Measurements from ENCODE around the gene ZNF236. TPM values are rescaled to one million over a fixed set of nuclear protein-coding genes. Genes with fewer than 3 reads are reported as not detected.

The ZNF236 gene
- total RNA-seq, 1 experiment from 2014 or later = 22.2 TPM

DNA sequence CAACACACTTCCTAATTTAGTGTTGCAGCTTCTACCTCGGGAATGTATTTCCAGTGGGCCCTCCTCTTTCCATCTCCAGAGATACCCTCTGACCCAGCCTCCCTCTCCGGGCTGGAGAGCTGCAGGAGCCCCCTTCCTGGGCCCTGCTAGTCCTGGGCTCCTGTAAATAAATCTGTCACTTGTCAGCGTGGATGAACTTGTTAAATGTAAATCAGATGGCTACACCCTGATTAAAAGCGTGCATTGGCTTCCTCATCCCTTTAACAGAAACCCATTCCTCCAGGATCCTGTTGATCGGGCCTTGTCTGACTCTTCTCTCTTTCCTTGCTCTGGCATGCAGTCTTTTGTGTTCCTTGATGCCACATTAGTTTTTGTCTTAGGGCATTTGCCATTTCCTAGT is 2.4 kb downstream of the ZNF236 start:
- Mint-ChIP-seq H3K4me1 (ENCODE audit: low read depth, unreplicated experiment) (peaks cover 31% of the 10 kb centered on the region), H3K36me3 (ENCODE audit: insufficient read depth, unreplicated experiment) (peaks cover 44% of the 10 kb centered on the region), H3K4me3 (ENCODE audit: low read depth, unreplicated experiment) (no peak overlapping the region), H3K9me3 (ENCODE audit: low read depth, unreplicated experiment) (no peaks in the 10 kb centered on the region), H3K27me3 (ENCODE audit: unreplicated experiment) (no peaks in the 10 kb centered on the region), H3K27ac (ENCODE audit: unreplicated experiment) (peak overlapping the region; percentile 3)
- intact Hi-C loops (cut with micrococcal nuclease; ENCODE audit: unreplicated experiment) = no loop called here
- CTCF ChIA-PET = no interaction called here
- no TSS peak for BruUV-seq (replicated peaks)
- no peak for DNase-seq
- TF ChIP-seq, protein P1, sequence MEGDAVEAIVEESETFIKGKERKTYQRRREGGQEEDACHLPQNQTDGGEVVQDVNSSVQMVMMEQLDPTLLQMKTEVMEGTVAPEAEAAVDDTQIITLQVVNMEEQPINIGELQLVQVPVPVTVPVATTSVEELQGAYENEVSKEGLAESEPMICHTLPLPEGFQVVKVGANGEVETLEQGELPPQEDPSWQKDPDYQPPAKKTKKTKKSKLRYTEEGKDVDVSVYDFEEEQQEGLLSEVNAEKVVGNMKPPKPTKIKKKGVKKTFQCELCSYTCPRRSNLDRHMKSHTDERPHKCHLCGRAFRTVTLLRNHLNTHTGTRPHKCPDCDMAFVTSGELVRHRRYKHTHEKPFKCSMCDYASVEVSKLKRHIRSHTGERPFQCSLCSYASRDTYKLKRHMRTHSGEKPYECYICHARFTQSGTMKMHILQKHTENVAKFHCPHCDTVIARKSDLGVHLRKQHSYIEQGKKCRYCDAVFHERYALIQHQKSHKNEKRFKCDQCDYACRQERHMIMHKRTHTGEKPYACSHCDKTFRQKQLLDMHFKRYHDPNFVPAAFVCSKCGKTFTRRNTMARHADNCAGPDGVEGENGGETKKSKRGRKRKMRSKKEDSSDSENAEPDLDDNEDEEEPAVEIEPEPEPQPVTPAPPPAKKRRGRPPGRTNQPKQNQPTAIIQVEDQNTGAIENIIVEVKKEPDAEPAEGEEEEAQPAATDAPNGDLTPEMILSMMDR (IDR thresholded peaks at IDR 0.05; ENCODE audit: unreplicated experiment) = no peak

DNA sequence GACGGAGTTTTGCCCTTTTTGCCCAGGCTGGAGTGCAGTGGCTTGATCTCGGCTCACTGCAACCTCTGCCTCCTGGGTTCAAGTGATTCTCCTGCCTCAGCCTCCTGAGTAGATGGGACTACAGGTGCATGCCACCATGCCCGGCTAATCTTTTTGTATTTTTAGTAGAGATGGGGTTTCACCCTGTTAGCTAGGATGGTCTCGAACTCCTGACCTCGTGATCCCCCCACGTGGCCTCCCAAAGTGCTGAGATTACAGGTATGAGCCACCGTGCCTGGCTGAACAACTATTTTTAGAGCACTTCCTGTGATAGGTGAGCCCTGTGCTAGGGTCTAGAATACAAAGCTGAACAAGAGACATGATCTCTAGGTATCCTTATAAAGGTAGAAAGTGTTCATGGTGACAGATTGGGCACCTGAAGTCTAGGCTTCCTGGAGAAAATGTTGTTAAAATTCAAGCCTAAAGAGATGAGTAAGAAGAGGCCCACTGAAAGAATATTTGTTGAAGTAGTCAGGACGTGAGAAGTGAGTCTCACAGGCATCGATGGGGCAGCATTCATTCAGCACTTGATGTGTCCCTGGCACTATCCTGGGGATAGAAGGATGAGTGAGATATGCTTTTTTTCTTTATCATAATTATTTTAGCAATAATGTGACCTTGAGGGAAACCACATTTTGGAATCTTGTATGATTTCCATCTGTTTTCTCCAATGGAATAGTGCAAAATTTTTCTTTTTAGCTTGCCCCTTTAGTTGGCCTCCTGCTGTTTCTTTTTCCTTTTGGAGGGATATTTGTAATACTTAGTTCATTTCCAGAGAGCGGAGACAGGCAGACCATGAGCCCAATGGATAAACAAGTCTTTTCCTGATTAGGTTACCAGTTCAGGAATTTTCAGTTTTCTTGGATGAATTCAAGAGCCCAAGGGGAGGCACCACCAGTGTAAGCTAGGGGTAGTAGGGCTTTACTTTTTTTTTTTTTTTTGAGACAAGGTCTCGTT is 5.1 kb downstream of the ZNF236 start:
- no peaks in the 10 kb centered on the region for H3K9me3 Mint-ChIP-seq (ENCODE audit: low read depth, unreplicated experiment)
- DNase-seq = no peak
- H3K4me3 Mint-ChIP-seq (ENCODE audit: low read depth, unreplicated experiment) = no peak overlapping the region
- H3K27ac Mint-ChIP-seq (ENCODE audit: unreplicated experiment) = no peak overlapping the region
- no peaks in the 10 kb centered on the region for H3K27me3 Mint-ChIP-seq (ENCODE audit: unreplicated experiment)
- H3K36me3 Mint-ChIP-seq (ENCODE audit: insufficient read depth, unreplicated experiment) = peaks cover 18% of the 10 kb centered on the region
- intact Hi-C loops (cut with micrococcal nuclease; ENCODE audit: unreplicated experiment) = no loop called here
- CTCF ChIA-PET = no interaction called here
- H3K4me1 Mint-ChIP-seq (ENCODE audit: low read depth, unreplicated experiment) = peaks cover 16% of the 10 kb centered on the region
- BruUV-seq (replicated peaks) = no TSS peak
- TF ChIP-seq, protein P1 (IDR thresholded peaks at IDR 0.05; ENCODE audit: unreplicated experiment) = no peak

DNA sequence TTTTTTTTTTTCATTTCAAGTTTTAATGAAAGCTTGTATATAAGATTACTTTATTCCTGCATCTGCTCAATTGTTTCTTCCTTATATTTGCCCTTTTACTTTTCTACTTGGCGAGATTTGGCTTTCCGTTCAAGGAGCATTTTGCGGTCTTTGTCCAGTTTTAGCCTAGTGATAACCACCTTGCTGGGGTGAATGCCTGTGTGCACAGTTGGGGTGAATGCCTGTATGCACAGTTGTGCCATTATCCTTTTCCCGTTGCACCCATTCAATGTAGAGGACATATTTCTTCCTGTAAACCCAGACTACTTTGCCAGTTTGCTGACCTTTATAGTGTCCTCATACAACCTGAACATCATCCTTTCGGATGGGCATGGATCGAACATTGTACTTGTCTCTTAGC is 12.0 kb downstream of the ZNF236 start:
- Mint-ChIP-seq H3K36me3 (ENCODE audit: insufficient read depth, unreplicated experiment) (no peaks in the 10 kb centered on the region), H3K4me3 (ENCODE audit: low read depth, unreplicated experiment) (no peak overlapping the region), H3K27me3 (ENCODE audit: unreplicated experiment) (no peaks in the 10 kb centered on the region), H3K4me1 (ENCODE audit: low read depth, unreplicated experiment) (peaks cover 39% of the 10 kb centered on the region), H3K9me3 (ENCODE audit: low read depth, unreplicated experiment) (no peaks in the 10 kb centered on the region), H3K27ac (ENCODE audit: unreplicated experiment) (no peak overlapping the region)
- DNase-seq = no peak
- CTCF ChIA-PET = no interaction called here
- intact Hi-C loops (cut with micrococcal nuclease; ENCODE audit: unreplicated experiment) = no loop called here
- TF ChIP-seq, protein P1 (IDR thresholded peaks at IDR 0.05; ENCODE audit: unreplicated experiment) = no peak
- no TSS peak for BruUV-seq (replicated peaks)

DNA sequence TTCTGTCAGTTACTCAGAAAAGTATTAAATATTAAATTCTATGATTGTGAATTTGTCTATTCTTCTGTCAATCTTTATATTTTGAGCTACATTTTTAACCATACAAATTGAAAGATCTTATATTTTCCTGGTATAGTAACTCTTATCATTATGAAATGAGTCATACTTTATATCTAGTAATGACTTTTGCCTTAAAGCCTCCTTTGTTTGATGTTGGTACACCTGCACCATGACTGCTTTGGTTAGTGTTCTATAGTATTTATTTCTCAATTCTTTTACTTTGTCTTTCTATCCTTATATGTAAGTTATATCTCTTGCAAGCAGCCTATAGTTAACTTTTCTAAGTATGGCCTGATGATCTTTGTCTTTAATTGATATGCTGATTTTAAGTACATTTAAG is 13.0 kb downstream of the ZNF236 start:
- TF ChIP-seq, protein P1 (IDR thresholded peaks at IDR 0.05; ENCODE audit: unreplicated experiment) = no peak
- H3K4me1 Mint-ChIP-seq (ENCODE audit: low read depth, unreplicated experiment) = peaks cover 39% of the 10 kb centered on the region
- DNase-seq = no peak
- CTCF ChIA-PET = interaction anchor here (0.7 kb wide), 1 partner anchor 10 kb away, joined by 3 read pairs; no protein-coding TSS in a partner anchor
- H3K9me3 Mint-ChIP-seq (ENCODE audit: low read depth, unreplicated experiment) = no peaks in the 10 kb centered on the region
- no TSS peak for BruUV-seq (replicated peaks)
- H3K4me3 Mint-ChIP-seq (ENCODE audit: low read depth, unreplicated experiment) = no peak overlapping the region
- no peaks in the 10 kb centered on the region for H3K27me3 Mint-ChIP-seq (ENCODE audit: unreplicated experiment)
- H3K36me3 Mint-ChIP-seq (ENCODE audit: insufficient read depth, unreplicated experiment) = no peaks in the 10 kb centered on the region
- no peak overlapping the region for H3K27ac Mint-ChIP-seq (ENCODE audit: unreplicated experiment)
- intact Hi-C loops (cut with micrococcal nuclease; ENCODE audit: unreplicated experiment) = no loop called here

All from Calu3 (cell line).